Glutamatergic neuron (in vitro differentiated cells): ENCODE results near the gene ELMO1. TPM values are rescaled to one million over a fixed set of nuclear protein-coding genes. Genes with fewer than 3 reads are reported as not detected.

Experiments used
- DNase-seq: peaks from one replicate; pipeline ENCODE4 v3.0.0; 2022
- H3K27ac Mint-ChIP-seq: one replicate; pipeline ENCODE4 v1.8.0; 2020; ENCODE audit warnings: mild to moderate bottlenecking, mixed read lengths, inconsistent platforms; ENCODE audit not compliant: unreplicated experiment
- H3K27me3 Mint-ChIP-seq: one replicate; pipeline ENCODE4 v1.8.0; 2020; ENCODE audit warnings: mild to moderate bottlenecking, moderate library complexity, mixed read lengths, inconsistent platforms; ENCODE audit not compliant: unreplicated experiment
- H3K36me3 Mint-ChIP-seq: one replicate; pipeline ENCODE4 v1.8.0; 2020; ENCODE audit warnings: mild to moderate bottlenecking, mixed read lengths, inconsistent platforms; ENCODE audit not compliant: unreplicated experiment
- H3K4me1 Mint-ChIP-seq: one replicate; pipeline ENCODE4 v1.8.0; 2020; ENCODE audit warnings: mild to moderate bottlenecking, low read depth, mixed read lengths, inconsistent platforms; ENCODE audit not compliant: unreplicated experiment
- H3K4me3 Mint-ChIP-seq: one replicate; pipeline ENCODE4 v1.8.0; 2020; ENCODE audit warnings: mild to moderate bottlenecking, mixed read lengths, inconsistent platforms; ENCODE audit not compliant: unreplicated experiment
- H3K9me3 Mint-ChIP-seq: one replicate; pipeline ENCODE4 v1.8.0; 2020; ENCODE audit warnings: mild to moderate bottlenecking, moderate library complexity, mixed read lengths, inconsistent platforms; ENCODE audit not compliant: unreplicated experiment
- total RNA-seq: library from RNA; stranded (reverse); fragmentation: NEBNext Ultra II Directional; extraction: Animal tissue kit (Norgen Biotek cat#: 25700); gene quantifications from one replicate; pipeline ENCODE4 v1.2.1, GENCODE V29; 2021; ENCODE audit not compliant: unreplicated experiment
- TF ChIP-seq, protein P1 (sequence below): fragments of 200-600 bp; sonication (generic); IDR thresholded peaks from one replicate; pipeline ENCODE4 v1.5.0; 2021; ENCODE audit not compliant: partially characterized antibody, unreplicated experiment

Gene ELMO1
- total RNA-seq, 1 donor from 2014 or later = 5.5 TPM

DNA sequence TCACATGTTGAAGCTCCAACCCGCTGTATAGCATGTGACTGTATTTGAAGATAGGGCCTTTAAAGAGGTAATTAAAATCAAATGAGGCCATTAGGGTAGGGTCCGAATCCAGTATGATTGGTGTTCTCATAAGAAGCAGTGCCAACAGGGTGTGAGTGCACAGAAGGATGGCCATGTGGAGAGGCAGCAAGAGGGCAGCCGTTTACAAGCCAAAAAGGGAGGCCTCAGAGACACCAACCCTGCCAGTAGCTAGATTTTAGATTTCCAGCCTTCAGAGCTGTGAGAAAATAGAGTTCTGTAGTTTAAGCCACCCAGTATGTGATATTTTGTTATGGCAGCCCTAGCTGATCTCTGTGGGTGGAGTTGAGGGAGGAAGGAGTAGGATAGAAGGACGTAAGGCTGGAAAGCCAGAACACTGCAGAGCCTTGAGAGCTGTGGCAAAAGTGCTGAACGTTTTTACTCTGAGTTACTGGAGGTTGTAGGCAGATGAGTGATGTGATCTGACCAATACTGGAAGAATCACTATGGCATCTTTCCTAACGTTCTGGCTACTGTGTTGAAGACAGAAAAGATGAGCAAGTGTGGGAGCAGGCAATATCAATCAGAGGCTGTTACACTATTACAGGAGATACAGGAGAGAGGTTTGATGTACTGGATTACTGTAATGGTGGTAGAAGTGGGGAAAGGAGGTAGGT is 334.9 kb downstream of the ELMO1 start:
- Mint-ChIP-seq H3K36me3 (no peaks in the 10 kb centered on the region), H3K4me3 (no peak overlapping the region), H3K9me3 (no peaks in the 10 kb centered on the region), H3K27ac (no peak overlapping the region), H3K4me1 (no peaks in the 10 kb centered on the region), H3K27me3 (peaks cover 2% of the 10 kb centered on the region)
- no peak for DNase-seq
- TF ChIP-seq, protein P1, sequence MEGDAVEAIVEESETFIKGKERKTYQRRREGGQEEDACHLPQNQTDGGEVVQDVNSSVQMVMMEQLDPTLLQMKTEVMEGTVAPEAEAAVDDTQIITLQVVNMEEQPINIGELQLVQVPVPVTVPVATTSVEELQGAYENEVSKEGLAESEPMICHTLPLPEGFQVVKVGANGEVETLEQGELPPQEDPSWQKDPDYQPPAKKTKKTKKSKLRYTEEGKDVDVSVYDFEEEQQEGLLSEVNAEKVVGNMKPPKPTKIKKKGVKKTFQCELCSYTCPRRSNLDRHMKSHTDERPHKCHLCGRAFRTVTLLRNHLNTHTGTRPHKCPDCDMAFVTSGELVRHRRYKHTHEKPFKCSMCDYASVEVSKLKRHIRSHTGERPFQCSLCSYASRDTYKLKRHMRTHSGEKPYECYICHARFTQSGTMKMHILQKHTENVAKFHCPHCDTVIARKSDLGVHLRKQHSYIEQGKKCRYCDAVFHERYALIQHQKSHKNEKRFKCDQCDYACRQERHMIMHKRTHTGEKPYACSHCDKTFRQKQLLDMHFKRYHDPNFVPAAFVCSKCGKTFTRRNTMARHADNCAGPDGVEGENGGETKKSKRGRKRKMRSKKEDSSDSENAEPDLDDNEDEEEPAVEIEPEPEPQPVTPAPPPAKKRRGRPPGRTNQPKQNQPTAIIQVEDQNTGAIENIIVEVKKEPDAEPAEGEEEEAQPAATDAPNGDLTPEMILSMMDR = no peak

DNA sequence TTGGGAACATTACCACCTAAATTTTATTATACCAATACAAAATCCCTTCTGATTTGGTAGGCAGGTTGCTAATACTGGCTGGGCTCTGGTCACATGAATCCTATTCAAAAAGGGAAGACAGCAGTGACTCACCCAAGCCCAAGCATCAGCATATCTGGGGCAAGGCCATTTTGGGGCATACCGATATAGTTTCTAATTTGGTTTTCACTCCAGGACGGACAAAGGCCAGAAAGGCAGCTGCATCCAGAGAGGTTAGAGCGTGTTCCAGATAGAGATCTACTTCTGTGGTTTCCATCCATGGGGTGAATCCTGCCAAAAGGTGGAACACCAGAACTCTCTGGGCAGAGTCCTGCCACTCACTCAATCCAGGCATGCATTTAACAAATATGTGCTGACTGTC is 335.8 kb downstream of the ELMO1 start:
- H3K4me1 Mint-ChIP-seq = no peaks in the 10 kb centered on the region
- no peaks in the 10 kb centered on the region for H3K36me3 Mint-ChIP-seq
- peaks cover 2% of the 10 kb centered on the region for H3K27me3 Mint-ChIP-seq
- DNase-seq = no peak
- TF ChIP-seq, protein P1 = no peak
- no peaks in the 10 kb centered on the region for H3K9me3 Mint-ChIP-seq
- H3K27ac Mint-ChIP-seq = no peak overlapping the region
- H3K4me3 Mint-ChIP-seq = no peak overlapping the region

DNA sequence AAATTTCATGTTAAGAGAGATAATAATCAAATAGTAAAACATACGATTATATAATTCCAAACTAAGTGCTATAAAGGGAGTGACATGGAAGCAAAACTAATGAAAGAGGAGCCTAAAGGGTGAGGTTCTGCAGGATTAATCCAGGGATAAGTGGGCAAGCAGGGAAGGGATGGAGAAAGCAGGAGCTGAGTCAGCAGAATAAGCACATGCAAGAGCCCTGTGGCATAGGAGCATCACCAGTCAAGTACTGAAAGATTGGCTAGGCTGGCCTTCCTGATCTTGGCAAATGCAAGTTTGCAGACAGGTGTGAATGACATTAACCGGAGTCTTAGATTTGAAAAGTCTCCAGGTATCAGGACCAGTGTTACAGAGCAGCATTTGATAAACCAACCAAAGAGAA is 336.4 kb downstream of the ELMO1 start:
- TF ChIP-seq, protein P1 = no peak
- H3K4me1 Mint-ChIP-seq = no peaks in the 10 kb centered on the region
- H3K27ac Mint-ChIP-seq = no peak overlapping the region
- no peaks in the 10 kb centered on the region for H3K9me3 Mint-ChIP-seq
- H3K36me3 Mint-ChIP-seq = no peaks in the 10 kb centered on the region
- H3K27me3 Mint-ChIP-seq = peaks cover 2% of the 10 kb centered on the region
- no peak overlapping the region for H3K4me3 Mint-ChIP-seq
- DNase-seq = no peak

DNA sequence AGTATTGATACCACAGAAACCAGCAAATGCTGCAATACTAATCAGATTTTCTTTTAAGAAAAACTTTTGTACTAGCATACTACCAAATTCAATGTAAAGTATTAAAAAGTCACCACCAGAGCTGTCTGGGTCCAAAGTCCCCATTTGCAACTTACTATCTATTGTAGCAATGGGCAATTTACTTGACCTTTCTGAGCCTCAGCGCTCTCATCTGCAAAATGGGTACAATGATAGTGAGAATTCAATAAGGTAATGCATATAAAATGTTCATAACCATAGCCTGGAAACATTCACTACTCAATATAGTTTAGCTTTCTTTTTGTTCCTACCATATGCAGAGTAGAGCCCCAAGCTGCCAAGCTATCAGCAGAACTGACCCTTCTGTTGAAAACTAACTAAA is 337.2 kb downstream of the ELMO1 start:
- TF ChIP-seq, protein P1 = no peak
- H3K4me3 Mint-ChIP-seq = no peak overlapping the region
- no peaks in the 10 kb centered on the region for H3K36me3 Mint-ChIP-seq
- H3K27me3 Mint-ChIP-seq = peaks cover 2% of the 10 kb centered on the region
- H3K9me3 Mint-ChIP-seq = no peaks in the 10 kb centered on the region
- no peaks in the 10 kb centered on the region for H3K4me1 Mint-ChIP-seq
- no peak overlapping the region for H3K27ac Mint-ChIP-seq
- DNase-seq = no peak

DNA sequence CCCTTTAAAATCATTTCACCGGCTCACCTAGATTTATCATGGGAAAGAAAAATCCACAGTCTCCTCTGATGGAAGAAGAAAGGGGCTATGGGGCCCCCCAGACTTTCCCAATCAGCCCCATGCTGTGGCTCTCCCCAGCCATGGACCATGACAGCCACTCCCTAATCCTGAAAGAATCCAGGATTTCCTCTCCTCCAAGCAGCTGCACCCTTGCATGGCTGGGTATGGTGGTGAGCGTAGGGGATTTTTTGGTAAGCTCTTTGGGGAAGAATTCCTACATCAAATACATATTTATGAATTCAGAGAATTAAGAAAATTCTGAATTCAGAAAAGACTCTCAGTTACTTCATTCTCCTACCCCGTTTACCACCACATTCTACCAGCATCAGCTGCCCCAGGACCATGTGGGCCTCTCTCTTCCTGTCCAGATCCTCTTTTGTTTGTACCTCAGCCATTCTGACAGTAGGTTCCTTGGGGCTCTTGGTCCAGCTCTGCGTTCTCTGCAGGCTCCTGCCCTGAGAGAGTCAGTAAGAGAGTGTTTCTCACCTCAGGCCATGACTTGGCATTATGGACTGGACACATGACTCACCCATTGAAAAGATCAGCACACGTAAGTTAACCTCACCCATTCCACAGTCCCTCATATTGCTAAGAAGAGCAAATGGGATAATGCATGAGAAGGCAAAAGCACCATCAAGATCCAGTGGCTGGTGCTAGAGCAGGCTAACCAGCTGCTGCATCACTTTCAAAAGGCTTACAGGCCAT is 337.8 kb downstream of the ELMO1 start:
- Mint-ChIP-seq H3K9me3 (no peaks in the 10 kb centered on the region), H3K36me3 (no peaks in the 10 kb centered on the region), H3K4me3 (no peak overlapping the region), H3K27ac (no peak overlapping the region), H3K27me3 (peaks cover 2% of the 10 kb centered on the region), H3K4me1 (no peaks in the 10 kb centered on the region)
- TF ChIP-seq, protein P1 = no peak
- no peak for DNase-seq
